Adrenal gland (tissue), 12 donors: Measurements from ENCODE around the gene GRIN1. TPM values are rescaled to one million over a fixed set of nuclear protein-coding genes. Genes with fewer than 3 reads are reported as not detected.

Source experiments
- DNase-seq, 7 donors: peaks; one replicate each; pipeline ENCODE4 v3.0.0-alpha.2; 2019 to 2020
- H3K27ac ChIP-seq, 5 donors: fragments of 200-600 bp; sonication (generic) in 4 of 5; 1 replicate in 3 of 5; 2 replicates in 2 of 5; pipeline versions ENCODE4 v1.5.1 to v1.8.0; 2016 to 2020; ENCODE audit warnings: mild to moderate bottlenecking in 1 of 5
- H3K27me3 ChIP-seq: fragments of 200-600 bp; 2 replicates; pipeline ENCODE4 v1.8.0; 2021
- H3K36me3 ChIP-seq, 2 donors: fragments of 200-600 bp; replicated peaks in 1 of 2; 1 replicate in 1 of 2; 2 replicates in 1 of 2; pipeline versions ENCODE4 v1.5.1 to v1.8.0; 2018 to 2022
- H3K4me1 ChIP-seq, 2 donors: fragments of 200-600 bp; replicated peaks in 1 of 2; 1 replicate in 1 of 2; 2 replicates in 1 of 2; pipeline versions ENCODE4 v1.5.1 to v1.8.0; 2018 to 2021
- H3K4me3 ChIP-seq, 4 donors: fragments of 200-600 bp; sonication (generic) in 3 of 4; one replicate each; pipeline ENCODE4 v1.5.1; 2016 to 2018
- H3K9me3 ChIP-seq, 3 donors: fragments of 200-600 bp; sonication (generic) in 1 of 3; replicated peaks in 1 of 3; 1 replicate in 2 of 3; 2 replicates in 1 of 3; pipeline versions ENCODE4 v1.5.1 to v1.8.0; 2016 to 2021
- POLR2A ChIP-seq, 2 donors: fragments of 450-650 bp; IDR thresholded peaks; one replicate each; pipeline ENCODE4 v1.6.1; 2017; ENCODE audit warnings: antibody characterized with exemption in 2 of 2, mild to moderate bottlenecking in 2 of 2, moderate library complexity in 1 of 2
- WGBS, 4 donors: extraction: QIAGEN DNeasy Blood & Tissue Kit in 2 of 4; methylation state at CpG; one replicate each; pipeline versions ENCODE4 v1.1.5 to v1.1.7; 2013 to 2017; 5-methylcytosine and 5-hydroxymethylcytosine counted together
- intact Hi-C, 2 donors: fragments of 100-400 bp; cut with DNase I; formaldehyde crosslinking; loops; one replicate each; pipeline versions ENCODE4 v1.14.1 to v1.15.0; 2022 to 2023
- polyA plus RNA-seq, 3 donors: library from polyadenylated mRNA; stranded (reverse); fragments of 200-250 nt in 2 of 3; fragments of 350-450 nt in 1 of 3; fragmentation: Illumina TruSeq in 1 of 3; extraction: RNeasy Lipid Tissue Mini Kit (QIAGEN cat#74804) in 1 of 3; gene quantifications; one replicate each; pipeline ENCODE4 v1.2.3, GENCODE V29; 2013 to 2014
- total RNA-seq, 9 donors: library from RNA; depleted of rRNA in 4 of 9; stranded (reverse); fragments of >200 nt in 4 of 9; fragments of 120-200 nt in 1 of 9; fragmentation: NEBNext Ultra II Directional in 1 of 9; extraction: Animal tissue kit (Norgen Biotek cat#: 25700) in 1 of 9; gene quantifications; one replicate each; pipeline versions ENCODE4 v1.1.0 to v1.2.4, GENCODE V29; 2013 to 2023
- TF ChIP-seq, protein P1 (sequence below), 6 experiments: fragments of 450-650 bp in 4 of 6; fragments of 200-600 bp in 2 of 6; sonication (generic) in 1 of 6; IDR thresholded peaks; 1 replicate in 5 of 6; 2 replicates in 1 of 6; pipeline versions ENCODE4 v1.5.1 to v1.8.0; 2016 to 2021; ENCODE audit warnings: antibody characterized with exemption in 6 of 6, mild to moderate bottlenecking in 2 of 6, moderate library complexity in 1 of 6
- donor health status: healthy with polysubstance abuse.
- donor health status: Bipolar disorder and iron deficiency.
- donor health status: DM: yes; HTN: yes; CAD: no.
- donor health status: DM: no; HTN: no; CAD: no.
- donor health status: DM: no; HTN: no; CAD: no.
- donor health status: DM: yes; HTN: yes; CAD: no.

GRIN1 gene
- total and polyA plus RNA-seq, 12 donors, result 0.04 to 0.28 (median 0.10) TPM; not detected in 5

DNA sequence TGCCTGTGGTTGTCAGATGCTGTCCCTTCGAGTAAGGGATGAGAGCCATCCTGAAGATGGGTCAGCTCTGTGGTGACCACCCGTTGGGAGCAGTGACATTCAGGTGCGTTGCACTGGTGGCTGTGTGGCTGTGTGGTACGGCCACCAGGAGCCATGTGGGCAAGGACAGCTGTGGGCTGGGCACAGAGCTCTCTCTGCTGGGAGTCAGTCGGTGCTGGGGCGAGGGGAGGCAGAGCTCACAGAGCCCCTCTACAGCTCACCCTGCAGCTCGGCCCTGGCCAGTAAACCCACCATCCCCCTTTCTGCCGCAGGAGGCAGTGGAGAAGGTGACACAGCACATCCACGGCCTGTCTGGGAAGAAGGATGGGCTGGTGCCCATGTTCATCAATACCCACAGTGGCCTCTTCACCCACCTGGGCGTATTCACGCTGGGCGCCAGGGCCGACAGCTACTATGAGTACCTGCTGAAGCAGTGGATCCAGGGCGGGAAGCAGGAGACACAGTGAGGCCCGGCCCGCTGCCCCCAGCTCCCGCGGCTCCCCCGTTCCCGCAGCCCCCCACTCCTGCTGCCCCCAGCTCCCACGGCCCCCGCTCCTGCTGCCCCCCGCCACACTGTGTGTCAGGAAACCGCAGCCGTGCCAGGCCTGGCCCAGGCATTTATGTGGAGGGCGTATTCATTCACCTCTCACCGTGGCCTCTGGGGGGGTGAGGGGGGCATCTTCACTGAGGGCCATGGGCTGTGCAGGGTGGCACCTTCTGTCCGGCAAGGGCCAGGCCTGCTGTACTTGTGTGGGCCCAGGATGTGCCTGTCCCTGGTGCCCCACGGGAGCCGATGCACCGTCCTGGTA, 32.9 kb upstream of the GRIN1 start:
- 90 to 95% (median 92%) methylated on average over 4 to 31 of the region's 31 CpGs for WGBS, 4 donors
- peaks cover 0 to 85% of the 10 kb centered on the region in 2 donors for H3K36me3 ChIP-seq

DNA sequence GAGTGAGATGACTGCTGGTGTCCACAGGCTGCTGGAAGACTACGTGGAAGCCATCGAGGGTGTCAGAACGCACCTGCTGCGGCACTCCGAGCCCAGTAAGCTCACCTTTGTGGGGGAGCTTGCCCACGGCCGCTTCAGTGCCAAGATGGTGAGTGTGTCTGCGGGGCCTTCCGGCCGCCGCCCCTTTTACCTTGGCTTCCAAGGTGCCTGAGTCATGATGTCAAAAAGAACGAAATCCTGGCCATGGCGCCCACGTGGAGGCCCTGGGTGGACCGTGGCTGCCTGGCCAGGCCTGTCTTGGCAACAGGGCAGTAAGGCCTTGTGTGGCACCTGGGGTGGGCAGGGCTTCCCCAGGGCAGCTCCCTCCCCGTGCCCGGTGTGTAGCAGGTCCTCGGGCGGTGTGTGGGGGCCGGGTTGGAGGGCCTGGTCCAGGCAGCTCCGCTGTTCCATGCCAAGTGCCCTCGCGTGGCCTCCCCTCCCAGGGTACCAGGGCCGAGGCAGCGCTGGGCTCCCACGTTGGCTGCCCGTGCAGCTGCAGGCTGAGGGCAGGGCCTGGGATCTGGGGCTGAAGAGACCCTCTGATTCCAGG, 32.2 kb upstream of the GRIN1 start:
- Histone ChIP-seq H3K27me3 (no peaks in the 10 kb centered on the region), H3K4me1 (no peaks in the 10 kb centered on the region), H3K36me3 (peaks cover 0 to 83% of the 10 kb centered on the region in 2 donors), H3K27ac (no peak overlapping the region), H3K9me3 (no peaks in the 10 kb centered on the region), H3K4me3 (no peak overlapping the region)
- intact Hi-C loops, result no loop called here
- DNase-seq, result no peak
- TF ChIP-seq, protein P1, sequence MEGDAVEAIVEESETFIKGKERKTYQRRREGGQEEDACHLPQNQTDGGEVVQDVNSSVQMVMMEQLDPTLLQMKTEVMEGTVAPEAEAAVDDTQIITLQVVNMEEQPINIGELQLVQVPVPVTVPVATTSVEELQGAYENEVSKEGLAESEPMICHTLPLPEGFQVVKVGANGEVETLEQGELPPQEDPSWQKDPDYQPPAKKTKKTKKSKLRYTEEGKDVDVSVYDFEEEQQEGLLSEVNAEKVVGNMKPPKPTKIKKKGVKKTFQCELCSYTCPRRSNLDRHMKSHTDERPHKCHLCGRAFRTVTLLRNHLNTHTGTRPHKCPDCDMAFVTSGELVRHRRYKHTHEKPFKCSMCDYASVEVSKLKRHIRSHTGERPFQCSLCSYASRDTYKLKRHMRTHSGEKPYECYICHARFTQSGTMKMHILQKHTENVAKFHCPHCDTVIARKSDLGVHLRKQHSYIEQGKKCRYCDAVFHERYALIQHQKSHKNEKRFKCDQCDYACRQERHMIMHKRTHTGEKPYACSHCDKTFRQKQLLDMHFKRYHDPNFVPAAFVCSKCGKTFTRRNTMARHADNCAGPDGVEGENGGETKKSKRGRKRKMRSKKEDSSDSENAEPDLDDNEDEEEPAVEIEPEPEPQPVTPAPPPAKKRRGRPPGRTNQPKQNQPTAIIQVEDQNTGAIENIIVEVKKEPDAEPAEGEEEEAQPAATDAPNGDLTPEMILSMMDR (IDR thresholded peaks at IDR 0.05), result no peak
- TF ChIP-seq POLR2A (IDR thresholded peaks at IDR 0.05), result no peak
- WGBS, 4 donors, result 85 to 88% (median 87%) methylated on average over 15 to 27 of the region's 27 CpGs

More for the DNA sequence above, 32.9 kb upstream of the GRIN1 start:
- no peaks in the 10 kb centered on the region for H3K9me3 ChIP-seq
- no peak for DNase-seq
- no peak overlapping the region for H3K27ac ChIP-seq
- H3K27me3 ChIP-seq, result no peaks in the 10 kb centered on the region
- H3K4me3 ChIP-seq, result no peak overlapping the region
- H3K4me1 ChIP-seq, result no peaks in the 10 kb centered on the region
- intact Hi-C loops, result no loop called here
- TF ChIP-seq POLR2A (IDR thresholded peaks at IDR 0.05), result no peak
- TF ChIP-seq, protein P1 (IDR thresholded peaks at IDR 0.05), result no peak

DNA sequence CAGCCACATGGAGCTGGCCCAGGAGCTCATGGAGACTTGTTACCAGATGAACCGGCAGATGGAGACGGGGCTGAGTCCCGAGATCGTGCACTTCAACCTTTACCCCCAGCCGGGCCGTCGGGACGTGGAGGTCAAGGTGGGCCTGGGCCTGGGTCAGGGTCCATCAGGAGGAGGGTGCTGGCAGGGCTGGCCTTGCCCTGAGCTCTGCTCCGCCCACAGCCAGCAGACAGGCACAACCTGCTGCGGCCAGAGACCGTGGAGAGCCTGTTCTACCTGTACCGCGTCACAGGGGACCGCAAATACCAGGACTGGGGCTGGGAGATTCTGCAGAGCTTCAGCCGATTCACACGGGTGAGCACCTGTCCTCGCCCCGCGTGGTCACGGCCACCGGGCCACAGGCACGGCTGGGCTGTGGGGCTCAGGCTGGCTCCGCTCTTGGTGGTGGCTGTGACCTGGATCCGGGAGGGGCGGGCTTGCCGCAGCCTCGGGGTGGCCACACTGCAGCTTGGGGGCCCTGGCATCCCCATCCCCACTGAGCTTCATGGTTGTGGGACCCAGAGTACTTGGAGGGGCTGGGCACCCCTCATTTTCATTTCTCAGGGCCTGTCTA, 31.5 kb upstream of the GRIN1 start:
- WGBS, 4 donors, result 84 to 98% (median 90%) methylated on average over 8 to 27 of the region's 27 CpGs
- Histone ChIP-seq H3K27ac (no peak overlapping the region), H3K4me1 (no peaks in the 10 kb centered on the region), H3K4me3 (no peak overlapping the region), H3K27me3 (no peaks in the 10 kb centered on the region), H3K9me3 (no peaks in the 10 kb centered on the region), H3K36me3 (peaks cover 0 to 89% of the 10 kb centered on the region in 2 donors)
- DNase-seq, result no peak
- intact Hi-C loops, result no loop called here
- TF ChIP-seq, protein P1 (IDR thresholded peaks at IDR 0.05), result no peak
- no peak for TF ChIP-seq POLR2A (IDR thresholded peaks at IDR 0.05)

DNA sequence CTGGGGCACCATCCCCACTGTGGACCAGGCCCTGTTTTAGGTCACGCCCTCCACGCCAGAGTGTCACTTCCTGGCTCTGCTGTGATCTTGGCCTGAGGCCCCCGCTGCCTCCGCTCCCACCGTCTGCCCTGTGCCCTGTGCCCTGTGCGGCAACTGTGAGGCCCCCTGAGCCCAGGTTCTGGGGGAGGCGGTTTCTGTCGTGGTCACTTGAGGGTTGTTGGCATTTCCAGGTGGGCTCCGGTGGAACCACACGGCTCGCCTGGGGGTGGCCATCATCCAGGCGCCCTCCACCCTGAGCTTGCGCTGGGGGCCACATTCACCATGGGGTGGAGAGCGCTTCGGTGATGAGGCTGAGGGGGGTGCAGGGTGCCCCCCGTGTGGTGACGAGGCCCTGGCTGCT, 31.0 kb upstream of the GRIN1 start:
- WGBS, 4 donors, result 91 to 96% (median 93%) methylated on average over 9 to 17 of the region's 17 CpGs
- no peak for DNase-seq
- H3K36me3 ChIP-seq, result peaks cover 0 to 92% of the 10 kb centered on the region in 2 donors

More for the DNA sequence above, 31.0 kb upstream of the GRIN1 start:
- intact Hi-C loops, result no loop called here
- H3K27ac ChIP-seq, result no peak overlapping the region
- H3K9me3 ChIP-seq, result no peaks in the 10 kb centered on the region
- H3K27me3 ChIP-seq, result no peaks in the 10 kb centered on the region
- H3K4me3 ChIP-seq, result no peak overlapping the region
- no peaks in the 10 kb centered on the region for H3K4me1 ChIP-seq
- TF ChIP-seq, protein P1 (IDR thresholded peaks at IDR 0.05), result no peak
- no peak for TF ChIP-seq POLR2A (IDR thresholded peaks at IDR 0.05)
